Activated CD8-positive, alpha-beta memory T cell treated with anti-CD3 and anti-CD28 coated beads, Interleukin-2, amount 50 U/mL, for 1 hour (primary cell): Measurements from ENCODE around the gene SMURF1.

ENCODE experiments used
- DNase-seq: peaks from one replicate; pipeline ENCODE4 v3.0.0-alpha.2; 2020; ENCODE audit errors: extremely low read depth

Gene SMURF1

DNA sequence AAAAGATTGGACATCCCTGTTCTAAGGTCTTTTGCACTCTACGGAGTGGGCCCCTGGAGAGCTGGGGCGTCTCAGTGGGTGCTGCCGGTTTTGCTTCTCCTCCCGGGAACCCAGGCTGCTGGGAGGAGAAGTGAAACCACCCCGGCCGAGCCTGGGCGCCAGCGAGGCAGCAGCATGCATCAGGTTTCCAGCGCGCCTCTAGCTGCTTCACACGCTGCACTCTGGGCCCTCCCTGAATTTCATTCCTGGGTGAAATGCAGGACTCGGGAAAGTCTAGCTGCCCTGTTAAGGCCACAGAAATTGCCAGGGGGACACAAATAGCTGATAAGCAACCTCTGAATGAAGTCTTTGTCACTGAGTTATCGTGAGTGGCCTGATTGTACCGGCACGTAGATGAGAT lies 138.1 kb downstream of the SMURF1 start:
- DNase-seq: no peak

DNA sequence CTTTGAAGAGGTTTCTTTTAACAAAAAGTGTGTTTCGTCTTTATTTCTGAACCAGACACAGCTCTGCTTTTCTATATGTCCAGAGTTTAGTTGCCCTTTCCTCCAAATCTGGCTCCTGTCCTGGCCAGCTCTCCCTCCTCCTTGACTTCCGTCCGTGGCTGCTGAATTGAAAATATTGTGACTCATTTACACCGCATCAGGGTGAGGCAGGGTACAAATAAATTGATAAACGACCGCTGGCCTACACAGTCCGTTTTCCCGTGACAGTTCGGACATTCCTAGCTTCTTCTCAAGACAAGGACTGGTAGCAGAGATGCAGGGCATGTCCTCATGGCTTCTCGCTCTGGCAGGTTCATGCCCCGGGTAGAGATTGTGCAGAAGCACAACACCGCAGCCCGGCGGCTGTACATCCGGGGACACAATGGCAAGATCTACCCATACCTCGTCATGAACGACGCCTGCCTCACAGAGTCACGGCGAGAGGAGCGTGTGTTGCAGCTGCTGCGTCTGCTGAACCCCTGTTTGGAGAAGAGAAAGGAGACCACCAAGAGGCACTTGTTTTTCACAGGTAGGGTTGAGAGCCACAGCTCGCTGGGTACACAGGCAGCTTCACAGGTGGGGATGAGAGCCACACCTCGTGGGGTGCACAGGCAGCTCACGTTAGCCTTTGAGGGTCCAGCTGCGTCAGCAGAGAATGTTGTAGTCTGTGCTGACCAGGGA lies 139.0 kb downstream of the SMURF1 start:
- no peak for DNase-seq

DNA sequence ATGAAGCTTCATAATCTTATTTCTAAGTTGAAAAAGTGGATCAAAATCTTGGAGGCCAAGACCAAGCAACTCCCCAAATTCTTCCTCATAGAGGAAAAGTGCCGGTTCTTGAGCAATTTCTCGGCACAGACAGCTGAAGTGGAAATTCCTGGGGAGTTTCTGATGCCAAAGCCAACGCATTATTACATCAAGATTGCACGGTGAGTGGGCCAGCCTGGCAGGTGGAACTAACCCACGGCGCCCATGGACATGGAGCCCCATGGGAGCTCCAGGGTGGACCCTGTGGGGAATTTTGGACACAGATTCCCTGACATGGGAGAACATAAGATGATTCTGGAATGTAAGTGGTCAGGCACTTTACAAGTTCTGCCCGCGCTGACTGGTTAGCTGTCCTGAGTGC lies 139.7 kb downstream of the SMURF1 start:
- DNase-seq: no peak

DNA sequence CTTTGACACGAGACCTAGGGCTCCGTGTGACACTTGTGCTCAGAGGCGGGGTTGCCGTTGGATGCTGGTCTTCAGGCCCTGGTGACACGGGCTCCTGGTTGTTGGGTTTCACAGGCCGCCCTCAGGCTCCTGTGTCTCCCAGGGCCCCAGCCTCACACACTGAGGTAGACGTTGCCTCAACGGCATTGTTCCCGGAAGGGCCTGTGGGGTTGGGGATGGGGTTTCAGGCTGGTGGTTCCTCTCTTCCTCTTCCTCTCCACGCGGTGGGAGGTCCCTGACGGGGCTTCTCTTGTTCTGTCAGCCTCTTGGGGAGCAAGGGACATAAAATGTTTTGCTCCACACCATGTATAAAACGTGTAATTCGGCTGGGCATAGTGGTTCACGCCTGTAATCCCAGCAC lies 140.5 kb downstream of the SMURF1 start:
- no peak for DNase-seq

DNA sequence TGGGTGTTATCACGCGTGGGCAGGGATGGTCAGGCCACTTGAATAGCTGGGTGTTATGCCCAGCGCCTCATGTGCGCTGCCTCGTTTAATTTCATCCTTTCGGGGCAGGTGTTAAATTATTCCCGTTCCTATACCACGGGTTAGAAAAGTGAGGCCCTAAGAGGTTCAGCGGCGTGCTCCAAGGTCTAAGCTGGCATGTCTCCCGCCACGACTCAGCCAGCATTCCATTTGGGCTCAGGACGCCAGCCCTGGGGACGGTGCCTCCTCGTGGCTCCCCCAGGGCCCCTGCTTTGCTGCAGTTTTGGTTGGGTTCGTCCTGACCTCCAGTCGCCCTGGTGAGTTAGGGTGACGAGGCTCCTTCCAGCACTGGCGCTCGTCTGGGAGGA lies 141.1 kb downstream of the SMURF1 start:
- DNase-seq: no peak

DNA sequence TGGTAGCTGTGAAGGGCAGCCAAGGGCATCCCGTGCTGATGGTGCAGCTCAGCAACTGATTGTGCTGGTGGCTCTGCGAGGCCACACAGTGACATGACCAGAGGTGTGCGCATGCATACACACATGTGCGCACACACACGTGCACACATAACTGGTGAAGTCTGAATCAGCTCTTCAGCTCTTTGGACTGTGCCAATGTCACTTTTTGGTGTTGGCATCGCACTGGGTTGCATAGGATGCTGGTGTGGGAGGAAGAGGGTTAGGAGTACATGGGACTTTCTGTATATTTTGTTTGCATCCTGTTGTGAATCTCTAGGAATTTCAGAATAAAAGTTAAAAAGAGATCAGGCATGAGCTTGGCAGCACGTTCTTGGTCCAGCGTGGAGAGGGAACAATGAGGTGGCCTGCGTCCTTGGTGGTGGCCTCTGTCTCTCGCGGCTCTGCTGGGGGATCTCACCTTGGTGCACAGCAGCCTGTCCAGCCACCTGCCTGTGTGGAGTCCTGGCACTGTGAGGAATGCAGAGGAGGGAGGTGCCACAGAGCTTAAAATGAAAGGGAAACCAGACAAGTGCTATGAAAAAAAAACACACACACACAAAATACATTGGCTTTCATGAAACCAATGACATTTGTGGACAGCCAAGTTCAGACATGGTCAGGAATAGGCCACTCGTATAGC lies 141.6 kb downstream of the SMURF1 start:
- no peak for DNase-seq

DNA sequence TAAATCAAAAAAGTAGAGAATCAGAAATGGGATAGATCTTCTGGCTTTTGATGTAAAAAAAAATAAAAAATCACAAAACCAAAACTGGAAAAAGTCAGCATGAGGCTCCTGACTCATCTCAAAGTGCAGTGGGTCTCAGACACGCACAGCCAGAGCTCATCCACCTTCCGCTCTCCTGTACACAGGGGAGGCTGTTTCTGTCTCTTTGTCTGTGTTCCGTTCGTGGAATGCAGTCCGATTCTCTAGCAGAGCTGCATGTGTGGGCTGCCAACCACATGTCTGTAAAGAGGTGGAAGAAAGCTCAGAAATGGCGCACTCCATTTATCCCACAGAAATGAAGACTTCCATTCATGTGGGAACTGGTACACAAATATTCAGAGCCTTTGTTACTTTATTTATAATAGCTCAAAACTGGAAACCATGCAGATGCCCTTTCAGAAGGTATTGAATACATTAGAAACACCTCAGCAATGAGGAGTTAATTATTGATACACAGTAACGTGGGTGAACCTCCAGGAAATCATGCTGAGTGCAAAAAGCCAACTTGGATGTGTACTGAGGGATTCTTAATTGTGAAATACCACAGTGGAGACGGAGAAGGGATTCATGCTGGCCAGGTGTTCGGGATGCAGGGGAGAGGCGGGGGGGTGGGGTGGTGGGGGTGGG lies 142.3 kb downstream of the SMURF1 start:
- no peak for DNase-seq

DNA sequence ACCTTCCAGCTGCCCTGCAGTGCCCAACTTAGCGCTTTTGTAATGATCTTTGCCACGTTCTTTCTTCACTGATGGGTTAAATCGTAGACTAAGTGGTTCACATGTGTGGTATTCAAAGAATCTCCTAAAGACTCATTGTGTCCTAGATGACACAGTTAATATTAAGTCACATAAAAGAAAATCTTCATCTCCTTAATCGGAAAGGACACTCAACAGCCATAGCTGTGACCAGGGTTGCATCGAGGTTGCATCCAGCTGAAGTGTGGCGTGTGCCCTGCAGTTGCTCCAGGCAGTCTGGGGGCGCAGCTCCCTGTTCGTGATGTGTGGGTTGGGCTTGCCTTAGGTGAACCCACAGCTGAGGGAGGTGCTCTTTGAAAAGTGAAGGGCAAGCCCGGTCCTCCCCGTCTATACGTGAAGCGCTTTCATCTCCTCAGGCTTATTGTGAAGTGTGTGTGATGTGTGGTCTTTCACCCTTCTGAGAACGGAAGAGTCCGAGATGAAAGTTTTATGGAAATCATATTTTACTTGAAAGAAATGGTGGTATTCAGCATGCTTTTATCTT lies 142.9 kb downstream of the SMURF1 start:
- no peak for DNase-seq

DNA sequence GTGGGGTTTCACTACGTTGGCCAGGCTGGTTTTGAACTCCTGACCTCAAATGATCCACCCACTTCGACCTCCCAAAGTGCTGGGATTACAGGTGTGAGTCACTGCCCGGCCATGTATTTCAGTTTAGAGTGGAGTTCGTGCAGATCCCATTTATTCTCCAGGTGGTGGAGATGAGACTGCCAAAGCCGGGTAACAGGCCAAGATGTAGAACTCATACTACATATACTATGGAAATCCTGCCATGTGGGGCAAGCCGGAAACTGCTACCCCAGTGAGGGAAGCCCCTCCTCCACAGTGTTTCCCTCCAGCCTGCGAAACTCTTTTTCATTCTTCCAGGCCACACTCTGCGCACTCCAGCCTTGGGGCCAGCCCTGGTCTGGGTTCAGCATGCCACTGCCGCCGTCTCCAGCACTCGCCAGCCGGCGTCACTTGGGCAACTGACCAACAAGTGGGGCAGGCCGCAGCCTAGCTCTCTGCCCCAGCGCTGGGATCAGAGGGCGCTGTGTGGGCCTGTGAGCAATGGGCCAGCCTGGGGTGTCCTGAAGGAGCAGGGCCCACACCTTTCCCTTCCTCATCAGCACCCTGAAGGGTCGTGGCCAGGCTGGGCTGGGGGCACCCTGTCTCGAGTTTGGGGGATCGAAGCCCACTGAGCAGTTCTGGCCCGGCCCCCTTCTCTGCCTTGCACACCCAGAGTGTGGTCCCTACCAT lies 143.6 kb downstream of the SMURF1 start:
- no peak for DNase-seq

DNA sequence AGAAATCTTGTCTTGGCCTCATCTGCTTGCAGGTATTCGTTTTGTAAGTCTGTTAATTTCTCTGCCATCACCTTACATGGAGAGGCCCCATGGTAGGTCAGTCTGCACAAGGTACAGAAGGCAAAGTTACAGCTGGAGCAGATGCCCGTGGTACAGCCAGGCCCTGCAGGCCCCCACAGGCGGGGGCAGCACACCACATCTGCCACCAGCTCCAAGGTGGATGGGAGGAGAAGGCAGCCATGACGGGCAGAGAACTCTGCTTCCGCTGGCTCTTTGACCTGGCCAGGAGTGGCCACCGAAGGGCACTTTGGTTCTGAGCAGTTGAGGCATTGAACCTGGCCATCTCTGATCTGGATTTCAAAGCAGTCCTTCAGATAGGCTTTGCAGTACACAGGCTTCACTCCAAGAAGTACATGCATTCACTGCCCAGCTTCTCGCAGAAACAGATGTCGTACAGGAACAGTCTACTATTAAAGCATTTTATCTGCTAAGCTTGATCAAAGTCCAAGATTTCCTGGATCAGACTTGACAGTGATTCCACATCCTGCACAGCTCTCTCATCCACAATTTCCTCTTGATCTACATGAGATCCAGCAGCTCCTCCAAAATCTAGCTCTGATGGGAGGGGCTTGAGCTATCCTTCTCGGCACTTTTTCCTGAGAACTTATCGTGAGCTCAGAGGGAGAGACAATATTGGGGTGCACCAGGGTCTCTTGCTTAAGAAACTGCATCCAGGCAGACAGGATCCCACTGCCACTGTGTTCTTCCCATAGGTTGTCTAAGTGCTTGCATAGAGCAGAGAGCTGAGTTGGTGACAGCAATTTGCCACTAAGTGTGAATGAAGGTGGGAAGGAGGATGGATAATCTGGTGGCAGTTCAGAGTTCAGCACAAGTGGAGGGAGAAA lies 144.8 kb downstream of the SMURF1 start:
- no peak for DNase-seq

DNA sequence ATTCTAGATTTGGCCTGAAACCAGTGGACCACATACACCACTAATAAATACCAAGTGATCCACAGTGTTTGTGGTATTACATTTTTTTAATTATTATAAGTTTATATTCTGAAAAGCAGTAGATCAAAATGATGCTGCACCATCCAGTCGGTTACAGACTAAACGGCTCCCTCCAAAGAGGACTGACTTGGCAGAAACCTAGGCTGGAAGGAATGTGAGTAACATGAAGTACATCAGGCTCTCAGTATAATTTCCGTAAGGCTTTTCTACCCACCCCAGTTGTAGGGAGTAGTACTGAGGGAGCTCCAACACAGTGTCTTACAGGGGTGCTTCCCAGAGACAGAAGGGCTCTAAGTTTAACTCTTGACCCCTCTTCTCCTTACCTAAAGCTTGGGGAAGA lies 146.1 kb downstream of the SMURF1 start:
- DNase-seq: no peak

DNA sequence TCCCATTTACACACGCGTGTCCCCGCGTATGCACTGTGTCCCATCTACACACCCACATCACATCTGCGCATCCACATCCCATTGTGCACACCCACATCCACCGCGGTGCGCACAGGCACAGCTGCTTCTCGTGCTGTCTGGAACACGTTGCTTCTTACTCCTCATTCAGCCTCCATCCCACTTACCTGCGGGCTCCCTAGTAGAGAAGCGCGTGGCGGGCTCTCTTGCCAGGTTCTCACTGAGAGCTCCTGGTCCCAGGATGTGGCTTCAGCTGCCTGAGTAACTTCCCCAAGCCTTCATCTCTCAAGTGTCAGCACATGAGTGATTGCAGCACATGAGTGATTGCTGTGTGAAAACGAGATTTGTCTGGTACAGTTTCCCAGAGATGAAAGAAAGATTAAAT lies 147.8 kb downstream of the SMURF1 start:
- DNase-seq: no peak

DNA sequence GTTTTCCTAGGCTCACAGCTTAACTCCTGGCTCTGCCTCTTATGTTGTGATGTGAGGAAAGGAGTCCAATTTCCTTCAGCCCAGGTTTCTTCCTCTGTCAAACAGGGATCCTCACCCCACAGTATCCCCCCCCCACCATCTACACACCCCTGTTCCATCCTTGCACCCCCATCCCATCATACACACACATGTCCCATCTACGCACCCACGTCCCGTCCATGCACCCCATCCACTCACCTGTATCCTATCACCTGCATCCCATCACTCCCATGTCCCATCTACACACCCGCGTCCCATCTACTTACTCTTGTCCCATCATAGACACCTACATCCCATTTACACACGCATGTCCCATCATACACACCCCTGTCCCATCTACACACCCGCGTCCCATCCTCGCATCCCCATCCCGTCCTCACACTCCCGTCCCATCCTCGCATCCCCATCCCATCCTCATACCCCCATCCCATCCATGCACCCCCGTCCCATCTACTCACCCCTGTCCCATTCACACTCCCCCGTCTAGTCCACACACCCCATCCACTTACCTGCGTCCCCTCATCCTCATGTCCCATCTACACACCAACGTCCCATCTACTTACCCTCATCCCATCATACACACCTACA lies 148.3 kb downstream of the SMURF1 start:
- DNase-seq: no peak

DNA sequence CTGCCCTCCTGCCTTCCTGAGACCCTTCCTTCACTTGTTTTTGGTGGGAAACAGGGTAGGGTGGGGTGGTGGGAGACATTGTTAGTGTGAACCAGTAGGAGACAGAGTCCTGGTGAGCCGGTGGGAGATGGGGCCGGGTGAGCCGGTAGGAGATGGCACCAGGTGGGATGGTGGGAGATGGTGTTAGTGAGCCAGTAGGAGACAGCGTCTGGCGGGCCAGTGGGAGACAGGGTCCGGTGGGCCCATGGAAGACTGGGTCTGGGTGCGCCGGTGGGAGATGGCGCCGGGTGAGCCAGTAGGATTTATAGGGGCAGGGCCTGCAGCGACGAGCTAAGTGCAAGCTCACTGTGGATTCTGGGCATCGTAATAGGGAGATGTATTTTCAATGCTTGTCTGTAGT lies 148.8 kb downstream of the SMURF1 start:
- DNase-seq: no peak

DNA sequence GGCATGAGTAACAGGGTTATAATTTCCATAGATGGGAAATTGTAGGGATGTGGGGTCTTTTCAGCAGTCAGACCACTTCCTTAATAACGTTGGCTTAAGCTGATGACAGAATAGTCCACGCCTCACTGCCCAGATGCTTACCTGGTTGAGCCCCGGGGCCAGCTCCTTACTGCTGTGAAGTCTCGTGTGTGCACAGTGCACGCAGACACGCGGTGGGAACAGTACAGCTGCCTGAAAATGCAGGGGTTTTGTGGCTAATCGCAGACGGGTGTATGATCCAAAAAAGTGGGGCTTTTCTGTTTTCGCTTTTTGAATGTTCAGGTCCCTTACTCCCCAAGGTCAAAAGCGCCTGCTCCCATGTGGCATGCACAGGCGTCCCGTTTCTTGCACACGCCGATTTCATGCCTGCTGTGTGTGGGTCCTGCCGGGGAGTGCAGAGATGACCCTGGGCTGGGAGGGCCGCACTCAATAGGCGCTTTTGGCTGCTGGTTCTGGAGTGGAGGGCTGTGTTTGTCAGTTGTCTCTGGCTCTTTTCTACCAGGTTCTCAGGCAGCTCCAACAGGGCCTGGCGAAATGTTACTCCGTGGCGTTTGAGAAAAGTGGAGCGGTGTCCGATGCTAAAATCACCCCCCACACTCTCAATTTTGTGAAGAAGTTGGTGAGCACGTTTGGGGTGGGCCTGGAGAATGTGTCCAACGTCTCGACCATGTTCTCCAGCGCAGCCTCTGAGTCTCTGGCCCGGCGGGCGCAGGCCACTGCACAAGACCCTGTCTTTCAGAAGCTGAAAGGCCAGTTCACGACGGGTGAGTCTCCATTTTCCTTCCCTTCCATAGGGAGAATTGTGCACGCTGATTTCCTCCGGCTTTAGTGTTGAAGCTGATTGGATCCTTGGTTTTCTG lies 149.6 kb downstream of the SMURF1 start:
- DNase-seq: no peak

DNA sequence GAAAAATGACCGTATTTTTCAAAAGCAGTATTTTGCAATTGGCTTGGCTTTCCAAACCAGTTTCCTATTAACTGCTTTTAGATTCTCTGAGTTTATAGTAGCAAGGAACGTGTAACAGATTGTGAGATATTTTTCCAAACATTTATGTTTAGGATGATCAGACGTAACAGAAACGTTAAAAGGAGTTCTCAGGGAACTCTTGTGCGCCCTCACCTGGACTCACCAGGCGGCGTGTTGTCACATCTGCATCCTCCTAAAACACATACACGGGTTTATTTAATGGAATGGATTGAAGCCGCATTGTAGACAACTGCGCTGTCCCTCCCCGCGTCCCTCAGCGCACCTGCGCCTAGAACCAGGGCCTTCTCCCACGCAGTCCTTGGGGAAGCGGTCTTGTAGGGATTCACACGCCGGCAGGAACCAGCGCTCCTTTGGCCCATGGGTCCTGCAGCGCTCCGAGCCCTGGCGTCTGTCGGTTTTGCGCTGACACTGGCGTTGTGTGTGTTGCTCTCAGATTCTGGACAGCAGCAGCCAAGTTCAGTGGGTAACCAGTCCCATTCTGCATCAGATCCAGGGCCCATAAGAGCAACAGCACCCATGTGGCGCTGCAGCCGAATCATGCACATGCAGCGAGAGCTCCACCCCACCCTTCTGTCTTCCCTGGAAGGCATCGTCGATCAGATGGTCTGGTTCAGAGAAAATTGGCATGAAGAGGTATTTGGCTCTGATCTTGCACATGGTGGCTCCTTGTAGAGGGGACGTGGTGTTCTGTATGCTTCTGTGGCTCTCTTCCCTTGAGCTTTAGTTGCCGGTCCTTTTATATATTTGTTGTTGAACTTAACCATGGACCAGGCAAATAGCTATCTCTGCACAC lies 150.6 kb downstream of the SMURF1 start:
- DNase-seq: no peak

DNA sequence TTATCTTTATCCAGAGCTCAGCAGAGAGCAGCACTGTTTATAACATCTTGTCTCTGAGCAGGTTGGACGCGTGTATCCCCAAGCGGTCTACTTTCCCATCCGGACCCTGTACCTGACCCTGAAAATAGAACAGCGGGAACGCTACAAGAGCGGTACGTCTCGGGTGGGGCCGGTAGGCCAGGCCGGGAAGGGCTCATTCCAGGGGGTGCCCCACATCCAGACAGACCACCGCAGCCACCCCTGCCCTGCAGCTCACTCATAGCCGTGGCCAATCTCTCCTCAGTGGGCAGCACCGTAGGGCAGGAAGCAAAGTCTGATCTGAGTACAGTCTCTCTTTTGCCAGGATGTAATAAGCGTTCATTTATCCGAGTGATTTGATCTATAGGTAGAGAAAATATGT lies 151.8 kb downstream of the SMURF1 start:
- no peak for DNase-seq

DNA sequence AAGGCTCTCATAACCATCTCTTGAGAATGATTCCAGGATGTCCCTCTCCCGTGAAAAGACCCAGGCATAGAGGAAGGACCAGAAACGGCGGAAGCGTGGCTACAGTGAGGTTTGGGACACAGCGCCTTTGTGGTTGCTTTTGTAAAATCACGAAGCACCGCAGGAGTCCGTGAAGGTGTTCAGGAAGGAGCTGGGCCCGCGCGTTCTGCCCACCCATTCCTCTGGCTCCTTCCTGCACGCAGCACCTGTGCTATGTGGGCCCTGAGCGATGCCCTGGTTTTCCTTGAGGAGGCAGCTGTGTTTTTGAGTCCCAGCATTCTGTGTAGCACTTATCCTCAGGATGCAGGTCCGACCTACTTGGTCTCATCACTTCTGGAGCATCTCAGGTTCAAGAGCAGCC lies 152.8 kb downstream of the SMURF1 start:
- DNase-seq: no peak

DNA sequence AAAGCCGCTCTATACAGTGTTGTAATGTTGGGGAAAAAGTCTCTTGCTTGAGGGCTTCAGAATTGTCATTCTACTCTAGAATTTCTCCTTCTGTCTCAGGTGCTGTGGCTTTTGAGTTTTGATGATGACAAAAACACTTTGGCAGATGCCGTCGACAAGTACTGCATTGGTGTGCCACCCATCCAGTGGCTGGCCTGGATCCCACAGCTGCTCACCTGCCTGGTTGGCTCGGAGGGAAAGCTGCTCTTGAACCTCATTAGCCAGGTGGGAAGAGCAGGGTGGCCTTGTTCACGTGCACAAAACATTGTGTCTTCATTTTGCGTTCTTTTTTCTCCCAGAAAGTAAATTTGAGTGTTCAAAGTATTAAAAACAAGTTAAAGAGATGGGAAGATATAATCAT lies 153.6 kb downstream of the SMURF1 start:
- DNase-seq: no peak
